Activated T-cell treated with anti-CD3 and anti-CD28 coated beads, Interleukin-2, amount 50 U/mL, for 72 hours (primary cell): ENCODE data around the gene CAMK1D. TPM values are rescaled to one million over a fixed set of nuclear protein-coding genes. Genes with fewer than 3 reads are reported as not detected.

Experiments used
- ATAC-seq, 2 donors: fragments of 150-1000 bp; cut with Tn5 transposase; replicated peaks in 1 of 2; 2 replicates each; pipeline ENCODE4 v1.10.0; 2021; ENCODE audit warnings: moderate library complexity in 2 of 2, mild to moderate bottlenecking in 1 of 2
- DNase-seq, 2 donors: peaks; one replicate each; pipeline ENCODE4 v3.0.0; 2021 to 2022; ENCODE audit warnings: mixed read lengths in 1 of 2
- H3K27ac Mint-ChIP-seq: one replicate; pipeline ENCODE4 v1.8.0; 2022; ENCODE audit warnings: mild to moderate bottlenecking, moderate library complexity, mixed read lengths
- H3K27me3 Mint-ChIP-seq: one replicate; pipeline ENCODE4 v1.8.0; 2022; ENCODE audit warnings: low read depth, mixed read lengths
- H3K36me3 Mint-ChIP-seq, 2 donors: one replicate each; pipeline ENCODE4 v1.8.0; 2022; ENCODE audit warnings: mixed read lengths in 2 of 2, mild to moderate bottlenecking in 1 of 2; ENCODE audit not compliant: insufficient read depth in 2 of 2
- H3K4me1 Mint-ChIP-seq: one replicate; pipeline ENCODE4 v1.8.0; 2022; ENCODE audit warnings: low read depth, mixed read lengths
- H3K4me3 Mint-ChIP-seq, 2 donors: one replicate each; pipeline ENCODE4 v1.8.0; 2022; ENCODE audit warnings: mild to moderate bottlenecking in 2 of 2, mixed read lengths in 2 of 2, moderate library complexity in 2 of 2
- H3K9me3 Mint-ChIP-seq, 2 donors: one replicate each; pipeline ENCODE4 v1.8.0; 2022; ENCODE audit warnings: mixed read lengths in 2 of 2
- total RNA-seq, 2 donors: library from RNA; stranded (reverse); gene quantifications; one replicate each; pipeline ENCODE4 v1.2.3, GENCODE V29; 2022

CAMK1D gene
- total RNA-seq, 2 donors from 2014 or later, result 19.9 to 25.3 TPM

- H3K36me3 Mint-ChIP-seq, result peaks cover 3 to 10% of the 10 kb centered on the region in 2 donors
- no peak for ATAC-seq
- no peak overlapping the region for H3K4me3 Mint-ChIP-seq
- H3K9me3 Mint-ChIP-seq, result peaks cover 0 to 4% of the 10 kb centered on the region in 2 donors
- H3K27ac Mint-ChIP-seq, result no peak overlapping the region
- peaks cover 87% of the 10 kb centered on the region for H3K4me1 Mint-ChIP-seq
- DNase-seq, result no peak
- H3K27me3 Mint-ChIP-seq, result no peaks in the 10 kb centered on the region
Measured at GRCh38 chr10:12597176-12597575, 247.8 kb downstream of the CAMK1D start.

GRCh38 chr10:12597788-12598765 lies 248.7 kb downstream of the CAMK1D start:
- H3K27me3 Mint-ChIP-seq, result no peaks in the 10 kb centered on the region
- ATAC-seq, result no peak
- peaks cover 0 to 4% of the 10 kb centered on the region in 2 donors for H3K9me3 Mint-ChIP-seq
- no peak overlapping the region for H3K4me3 Mint-ChIP-seq
- H3K27ac Mint-ChIP-seq, result no peak overlapping the region
- DNase-seq, result no peak
- H3K36me3 Mint-ChIP-seq, result peaks cover 3 to 10% of the 10 kb centered on the region in 2 donors
- peaks cover 81% of the 10 kb centered on the region for H3K4me1 Mint-ChIP-seq

- Mint-ChIP-seq H3K4me1 (peaks cover 63% of the 10 kb centered on the region), H3K9me3 (no peaks in the 10 kb centered on the region), H3K27ac (no peak overlapping the region), H3K4me3 (no peak overlapping the region), H3K36me3 (peaks cover 0 to 7% of the 10 kb centered on the region in 2 donors), H3K27me3 (no peaks in the 10 kb centered on the region)
- ATAC-seq (no peak), DNase-seq (no peak)
Measured at GRCh38 chr10:12600652-12601051, 251.3 kb downstream of the CAMK1D start.

DNA sequence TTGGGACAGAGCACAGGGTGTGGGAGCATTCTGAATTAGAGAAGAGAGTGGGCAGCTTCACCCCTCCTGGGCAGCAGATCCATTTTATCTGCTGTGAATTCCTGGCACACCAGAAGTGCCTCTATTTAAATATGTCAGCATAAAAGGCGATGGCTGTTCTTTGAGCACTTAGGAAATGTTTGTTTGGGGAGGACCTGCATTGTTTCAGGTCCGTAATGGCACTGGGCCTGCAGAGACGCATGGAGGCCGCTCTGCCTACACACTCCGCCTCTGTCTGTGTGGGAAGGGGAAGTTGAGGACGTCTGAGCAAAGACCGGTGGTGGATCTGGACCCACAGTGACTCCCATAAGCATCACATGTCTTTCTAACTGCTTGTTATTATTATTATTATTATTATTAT lies 253.2 kb downstream of the CAMK1D start:
- Mint-ChIP-seq H3K27ac (no peak overlapping the region), H3K4me3 (no peak overlapping the region), H3K4me1 (peaks cover 65% of the 10 kb centered on the region), H3K9me3 (no peaks in the 10 kb centered on the region), H3K36me3 (no peaks in the 10 kb centered on the region), H3K27me3 (no peaks in the 10 kb centered on the region)
- no peak for ATAC-seq
- DNase-seq, result no peak

- no peaks in the 10 kb centered on the region for H3K27me3 Mint-ChIP-seq
- H3K27ac Mint-ChIP-seq, result no peak overlapping the region
- no peaks in the 10 kb centered on the region for H3K9me3 Mint-ChIP-seq
- ATAC-seq, result no peak
- DNase-seq, result no peak
- H3K36me3 Mint-ChIP-seq, result no peaks in the 10 kb centered on the region
- H3K4me3 Mint-ChIP-seq, result no peak overlapping the region
- H3K4me1 Mint-ChIP-seq, result peaks cover 51% of the 10 kb centered on the region
Measured at GRCh38 chr10:12603766-12604470, 254.6 kb downstream of the CAMK1D start.

DNA sequence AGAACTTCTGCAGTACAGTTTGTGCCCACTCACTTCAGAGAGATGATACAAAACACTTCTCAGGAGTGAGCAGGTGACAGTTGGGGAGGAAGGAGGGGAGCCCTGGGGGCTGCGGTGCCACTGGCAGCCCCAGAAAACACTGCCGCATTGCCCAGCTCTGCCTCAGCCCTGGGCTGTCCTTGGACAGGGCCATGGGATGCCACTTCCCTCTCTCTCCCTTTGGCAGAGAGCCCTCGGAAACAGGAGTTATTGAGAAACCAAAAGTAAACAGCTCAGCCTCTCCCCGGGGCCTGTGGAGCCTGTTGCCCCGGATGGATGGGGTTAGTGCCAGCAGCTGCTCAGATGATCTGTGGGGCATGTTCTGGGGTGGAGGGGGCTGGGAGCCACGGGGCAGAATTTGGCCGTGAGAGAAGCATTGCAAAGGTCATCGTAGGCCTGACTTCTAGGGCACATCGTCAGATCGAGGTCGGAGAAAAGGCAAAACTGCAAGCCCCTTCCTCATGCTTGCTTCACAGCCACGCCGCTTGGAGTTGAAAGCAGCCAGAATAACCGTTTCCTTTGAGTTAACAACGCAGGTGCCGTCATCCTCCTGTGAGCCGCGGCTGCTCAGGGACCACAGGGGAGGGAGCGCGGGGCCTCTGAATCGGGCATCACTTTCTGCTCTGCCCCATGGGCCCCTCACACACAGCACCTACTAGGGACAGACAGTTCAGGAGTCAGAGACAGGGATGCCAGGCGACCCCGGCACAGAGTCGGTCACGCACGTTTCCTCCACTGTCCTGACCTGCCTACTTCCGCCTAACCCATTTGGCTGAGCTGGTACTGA lies 256.4 kb downstream of the CAMK1D start:
- peak overlapping the region; percentile 92 for H3K27ac Mint-ChIP-seq
- peak; percentile 81 to 86 for ATAC-seq
- peak; percentile 61 to 63 for DNase-seq
- H3K36me3 Mint-ChIP-seq, result no peaks in the 10 kb centered on the region
- peak overlapping the region; percentile 81 to 86 for H3K4me3 Mint-ChIP-seq
- no peaks in the 10 kb centered on the region for H3K27me3 Mint-ChIP-seq
- no peaks in the 10 kb centered on the region for H3K9me3 Mint-ChIP-seq
- peaks cover 35% of the 10 kb centered on the region for H3K4me1 Mint-ChIP-seq

DNA sequence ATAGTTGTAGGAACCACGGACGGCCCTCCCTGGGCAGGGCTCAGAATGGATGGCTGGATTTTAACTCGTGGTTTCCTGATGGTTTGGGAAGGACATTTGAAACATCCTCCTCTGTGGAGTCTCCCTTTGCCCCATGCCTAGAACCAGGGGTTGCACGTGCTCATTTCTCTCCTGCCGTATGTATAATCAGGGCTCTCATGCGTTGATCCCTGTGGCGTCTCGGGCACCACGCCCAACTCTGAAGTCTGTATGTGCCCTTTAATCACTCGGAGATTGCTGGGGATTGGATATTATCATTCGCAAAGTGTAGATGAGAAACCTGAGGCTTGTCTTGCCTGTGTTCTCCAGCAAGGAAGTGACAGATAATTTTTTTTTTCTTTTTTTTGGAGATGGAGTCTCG lies 257.1 kb downstream of the CAMK1D start:
- Mint-ChIP-seq H3K27me3 (no peaks in the 10 kb centered on the region), H3K4me3 (peak overlapping the region; percentile 81 to 86), H3K36me3 (no peaks in the 10 kb centered on the region), H3K4me1 (peaks cover 30% of the 10 kb centered on the region), H3K9me3 (no peaks in the 10 kb centered on the region), H3K27ac (peak overlapping the region; percentile 92)
- ATAC-seq (peak; percentile 2 to 5), DNase-seq (no peak)

DNA sequence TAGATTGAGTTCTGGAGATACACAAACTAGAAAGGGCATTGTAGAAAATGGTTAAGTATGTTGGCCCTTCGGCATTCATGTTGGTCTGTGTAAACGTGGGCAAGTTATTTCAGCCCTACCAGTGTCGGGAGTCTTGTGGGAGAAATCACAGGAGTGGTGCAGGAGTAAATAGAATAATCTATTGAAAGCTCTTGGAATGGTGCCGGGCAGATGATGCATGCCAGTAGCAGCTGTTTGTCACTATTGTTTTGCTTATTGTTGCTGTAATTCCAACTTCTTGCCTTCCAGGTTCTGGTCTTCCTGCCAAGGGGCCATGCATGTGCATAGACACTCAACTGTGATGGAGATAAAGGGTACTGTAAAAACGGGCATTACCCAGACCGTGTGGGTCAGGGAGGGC lies 259.4 kb downstream of the CAMK1D start:
- Mint-ChIP-seq H3K4me3 (no peak overlapping the region), H3K27me3 (no peaks in the 10 kb centered on the region), H3K4me1 (peaks cover 25% of the 10 kb centered on the region), H3K9me3 (no peaks in the 10 kb centered on the region), H3K27ac (no peak overlapping the region), H3K36me3 (no peaks in the 10 kb centered on the region)
- DNase-seq (no peak), ATAC-seq (no peak)

DNA sequence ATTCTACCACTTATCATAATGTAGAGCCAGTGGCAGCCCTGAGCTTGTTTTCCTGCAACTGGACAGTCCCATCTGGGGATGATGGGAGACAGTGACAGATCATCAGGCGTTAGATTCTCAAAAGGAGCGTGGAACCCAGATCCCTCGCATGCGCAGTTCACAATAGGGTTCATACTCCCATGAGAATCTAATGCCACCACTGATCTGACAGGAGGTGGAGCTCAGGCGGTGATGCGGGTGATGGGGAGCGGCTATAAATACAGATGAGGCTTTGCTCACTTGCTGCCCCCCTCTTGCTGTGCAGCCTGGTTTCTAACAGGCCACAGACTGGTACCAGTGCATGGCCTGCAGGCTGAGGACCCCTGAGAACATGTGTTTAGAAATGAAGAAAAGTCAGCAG lies 260.1 kb downstream of the CAMK1D start:
- ATAC-seq (no peak), DNase-seq (no peak)
- Mint-ChIP-seq H3K27ac (no peak overlapping the region), H3K36me3 (no peaks in the 10 kb centered on the region), H3K27me3 (no peaks in the 10 kb centered on the region), H3K4me1 (peaks cover 25% of the 10 kb centered on the region), H3K9me3 (no peaks in the 10 kb centered on the region), H3K4me3 (no peak overlapping the region)

GRCh38 chr10:12613136-12613535 lies 263.8 kb downstream of the CAMK1D start:
- no peak for ATAC-seq
- Mint-ChIP-seq H3K4me3 (no peak overlapping the region), H3K27me3 (no peaks in the 10 kb centered on the region), H3K36me3 (no peaks in the 10 kb centered on the region), H3K9me3 (no peaks in the 10 kb centered on the region), H3K27ac (no peak overlapping the region), H3K4me1 (no peaks in the 10 kb centered on the region)
- DNase-seq, result no peak

DNA sequence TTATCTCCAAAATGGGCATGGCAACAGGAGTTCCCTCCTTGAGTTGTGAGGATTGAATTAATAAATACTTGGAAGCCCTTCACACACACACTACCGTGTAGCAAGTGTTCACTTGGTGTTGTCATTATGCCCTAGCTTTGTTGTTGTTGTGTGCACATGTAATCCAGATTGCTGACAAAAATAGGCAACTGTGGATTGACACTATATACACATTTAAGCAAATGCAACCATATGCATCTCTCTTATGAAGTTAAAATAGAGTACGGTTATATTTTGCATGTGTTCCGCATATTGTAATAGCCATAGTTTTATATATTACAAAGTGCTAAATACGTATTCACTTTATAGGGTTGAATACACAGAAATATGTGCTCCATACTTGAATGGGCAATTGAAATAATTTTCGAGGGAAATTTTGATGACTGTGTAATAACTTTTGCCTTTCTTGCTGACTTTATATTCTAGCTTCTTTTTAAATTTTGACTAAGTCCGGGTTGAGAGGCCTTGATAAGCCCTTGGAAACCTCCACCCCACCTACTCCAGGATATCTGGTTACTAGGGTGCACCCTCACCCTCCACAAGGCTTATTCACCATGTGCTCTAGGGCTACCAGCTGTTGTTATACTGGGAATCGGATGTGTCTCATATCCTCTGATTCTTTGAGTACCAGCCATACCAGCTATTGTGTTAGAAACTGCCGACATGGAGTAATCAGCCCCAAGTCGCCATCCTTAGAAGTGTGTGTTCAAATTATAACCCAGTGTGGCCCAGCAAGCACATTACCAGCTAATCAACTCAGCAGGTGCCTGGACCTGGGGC lies 265.0 kb downstream of the CAMK1D start:
- no peak overlapping the region for H3K27ac Mint-ChIP-seq

More for the DNA sequence above, 265.0 kb downstream of the CAMK1D start:
- Mint-ChIP-seq H3K36me3 (no peaks in the 10 kb centered on the region), H3K4me1 (no peaks in the 10 kb centered on the region), H3K9me3 (no peaks in the 10 kb centered on the region), H3K4me3 (no peak overlapping the region), H3K27me3 (no peaks in the 10 kb centered on the region)
- no peak for ATAC-seq
- DNase-seq, result no peak
